Neutrophil (primary cell): ENCODE data around the gene MCEE.
A peak's percentile ranks its signal among the peaks of the same experiment; 100 is the strongest.

Experiments used
- H3K27ac ChIP-seq: fragments of 200-600 bp; sonication (generic); 2 replicates; pipeline ENCODE4 v1.5.1; 2016; ENCODE audit warnings: mild to moderate bottlenecking, moderate library complexity
- H3K27me3 ChIP-seq: fragments of 200-600 bp; sonication (generic); 2 replicates; pipeline ENCODE4 v1.6.0; 2016; ENCODE audit warnings: mild to moderate bottlenecking
- H3K36me3 ChIP-seq: fragments of 200-600 bp; sonication (generic); 2 replicates; pipeline ENCODE4 v1.5.1; 2017
- H3K4me1 ChIP-seq, 2 experiments: fragments of 200-600 bp in 1 of 2; sonication (generic) in 1 of 2; 1 replicate in 1 of 2; 2 replicates in 1 of 2; pipeline versions ENCODE4 v1.5.1 to v1.6.1; 2013 to 2016; ENCODE audit warnings: low read depth in 1 of 2, low read length in 1 of 2, mild to moderate bottlenecking in 1 of 2, moderate library complexity in 1 of 2; ENCODE audit not compliant: control insufficient read depth in 1 of 2, insufficient read depth in 1 of 2
- H3K4me3 ChIP-seq, 2 experiments: fragments of 200-600 bp in 1 of 2; sonication (generic) in 1 of 2; 1 replicate in 1 of 2; 2 replicates in 1 of 2; pipeline ENCODE4 v1.5.1; 2013 to 2016; ENCODE audit warnings: low read depth in 1 of 2, low read length in 1 of 2, mild to moderate bottlenecking in 1 of 2, moderate library complexity in 1 of 2
- H3K9me3 ChIP-seq: fragments of 200-600 bp; sonication (generic); 2 replicates; pipeline ENCODE4 v1.5.1; 2016
- TF ChIP-seq, protein P1 (sequence below): fragments of 200-600 bp; sonication (generic); IDR thresholded peaks from 2 replicates; pipeline ENCODE4 v1.5.1; 2016; ENCODE audit warnings: antibody characterized with exemption

MCEE gene

DNA sequence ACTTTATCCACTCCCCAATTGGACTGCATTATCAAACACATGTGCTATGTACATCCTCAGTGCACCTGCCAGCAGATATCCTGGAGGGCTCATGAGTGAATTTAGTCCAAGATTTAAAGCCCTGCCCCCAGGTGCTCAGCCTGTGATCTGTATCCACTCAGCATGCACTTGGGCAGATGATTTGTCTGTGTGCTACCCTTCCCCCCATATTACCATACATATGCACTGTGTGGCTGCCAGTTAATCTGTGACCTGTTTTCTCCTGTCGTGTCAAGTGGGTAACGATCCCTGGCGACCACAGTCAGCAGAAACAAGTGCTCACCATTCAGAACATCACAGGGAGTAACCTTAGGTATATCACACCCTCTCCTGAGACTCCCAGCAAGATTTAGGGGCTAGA is 51.4 kb downstream of the MCEE start:
- Histone ChIP-seq H3K4me1 (peaks cover 46% of the 10 kb centered on the region in 2 experiments), H3K27me3 (no peaks in the 10 kb centered on the region), H3K36me3 (peaks cover 79% of the 10 kb centered on the region), H3K4me3 (no peak overlapping the region), H3K9me3 (no peaks in the 10 kb centered on the region), H3K27ac (peak overlapping the region; percentile 86)
- TF ChIP-seq, protein P1, sequence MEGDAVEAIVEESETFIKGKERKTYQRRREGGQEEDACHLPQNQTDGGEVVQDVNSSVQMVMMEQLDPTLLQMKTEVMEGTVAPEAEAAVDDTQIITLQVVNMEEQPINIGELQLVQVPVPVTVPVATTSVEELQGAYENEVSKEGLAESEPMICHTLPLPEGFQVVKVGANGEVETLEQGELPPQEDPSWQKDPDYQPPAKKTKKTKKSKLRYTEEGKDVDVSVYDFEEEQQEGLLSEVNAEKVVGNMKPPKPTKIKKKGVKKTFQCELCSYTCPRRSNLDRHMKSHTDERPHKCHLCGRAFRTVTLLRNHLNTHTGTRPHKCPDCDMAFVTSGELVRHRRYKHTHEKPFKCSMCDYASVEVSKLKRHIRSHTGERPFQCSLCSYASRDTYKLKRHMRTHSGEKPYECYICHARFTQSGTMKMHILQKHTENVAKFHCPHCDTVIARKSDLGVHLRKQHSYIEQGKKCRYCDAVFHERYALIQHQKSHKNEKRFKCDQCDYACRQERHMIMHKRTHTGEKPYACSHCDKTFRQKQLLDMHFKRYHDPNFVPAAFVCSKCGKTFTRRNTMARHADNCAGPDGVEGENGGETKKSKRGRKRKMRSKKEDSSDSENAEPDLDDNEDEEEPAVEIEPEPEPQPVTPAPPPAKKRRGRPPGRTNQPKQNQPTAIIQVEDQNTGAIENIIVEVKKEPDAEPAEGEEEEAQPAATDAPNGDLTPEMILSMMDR = no peak

DNA sequence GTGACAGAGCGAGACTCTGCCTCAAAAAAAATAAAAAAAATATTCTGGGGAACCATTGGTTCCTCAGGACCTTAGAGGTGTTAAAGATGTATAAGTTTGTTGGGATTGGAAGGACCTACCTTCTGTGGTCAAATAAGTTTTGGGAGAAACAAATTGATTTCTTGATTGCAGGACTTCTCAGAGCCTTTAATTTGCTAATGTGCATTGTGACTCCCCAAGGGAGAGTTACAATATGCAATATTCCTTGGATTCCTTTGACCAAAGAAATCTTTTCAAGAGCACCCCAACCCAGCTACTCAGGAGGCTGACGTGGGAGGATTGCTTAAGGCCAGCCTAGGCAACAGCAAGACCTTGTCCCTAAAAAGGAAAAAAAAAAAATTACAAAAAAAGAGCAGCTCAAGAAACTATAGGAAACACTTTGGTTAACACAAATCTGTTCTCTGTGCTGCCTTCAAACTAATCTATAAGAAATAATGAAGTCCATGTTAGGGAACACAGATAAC is 55.1 kb downstream of the MCEE start:
- Histone ChIP-seq H3K36me3 (peaks cover 84% of the 10 kb centered on the region), H3K27ac (peak overlapping the region; percentile 100), H3K4me3 (no peak overlapping the region), H3K4me1 (peaks cover 79 to 82% of the 10 kb centered on the region in 2 experiments), H3K9me3 (no peaks in the 10 kb centered on the region), H3K27me3 (no peaks in the 10 kb centered on the region)
- TF ChIP-seq, protein P1 = no peak

DNA sequence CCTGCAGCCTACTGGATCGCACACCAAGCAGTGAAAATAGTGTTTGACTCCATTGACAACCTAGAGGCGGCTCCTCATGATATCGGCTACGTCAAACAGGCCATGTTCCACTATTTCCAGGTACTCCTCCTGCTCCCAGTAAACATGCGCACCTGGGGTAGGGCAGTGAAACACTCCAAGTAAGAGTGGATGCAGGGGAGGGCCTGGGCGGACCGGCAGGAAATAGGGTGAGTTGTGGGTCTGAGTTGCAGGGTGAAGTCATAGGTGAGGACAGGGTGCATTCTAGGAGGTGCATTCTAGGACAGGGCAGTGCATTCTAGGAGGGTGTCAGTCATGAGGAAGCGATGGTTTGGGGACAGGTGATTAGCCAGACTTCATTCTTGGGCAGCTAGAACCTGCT is 56.6 kb downstream of the MCEE start:
- peak overlapping the region; percentile 100 for H3K27ac ChIP-seq
- peaks cover 89 to 96% of the 10 kb centered on the region in 2 experiments for H3K4me1 ChIP-seq

DNA sequence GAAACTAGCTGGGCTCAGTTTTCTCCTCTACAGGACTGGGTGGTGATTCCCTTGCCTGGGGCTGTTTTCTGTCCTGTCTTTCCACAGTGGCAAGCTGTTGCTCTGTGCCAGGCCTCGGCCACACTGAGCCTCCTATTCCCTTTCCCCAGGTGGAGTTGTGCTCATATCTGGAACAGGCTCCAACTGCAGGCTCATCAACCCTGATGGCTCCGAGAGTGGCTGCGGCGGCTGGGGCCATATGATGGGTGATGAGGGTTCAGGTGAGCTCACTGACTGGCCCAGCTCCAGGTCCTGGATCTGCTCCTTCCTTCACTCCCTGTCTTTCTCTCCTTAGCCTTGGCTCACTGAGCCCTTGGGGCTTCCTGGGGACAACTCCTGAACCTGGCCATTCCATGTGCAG is 57.5 kb downstream of the MCEE start:
- H3K27ac ChIP-seq = peak overlapping the region; percentile 100
- TF ChIP-seq, protein P1 = no peak
- peaks cover 59% of the 10 kb centered on the region for H3K36me3 ChIP-seq
- no peaks in the 10 kb centered on the region for H3K27me3 ChIP-seq
- peak overlapping the region; percentile 94 to 95 for H3K4me3 ChIP-seq
- H3K9me3 ChIP-seq = no peaks in the 10 kb centered on the region
- peaks cover 88 to 93% of the 10 kb centered on the region in 2 experiments for H3K4me1 ChIP-seq

More for the DNA sequence above, 56.6 kb downstream of the MCEE start:
- Histone ChIP-seq H3K4me3 (peak overlapping the region in 1 of 2 experiments; percentile 94), H3K9me3 (no peaks in the 10 kb centered on the region), H3K27me3 (no peaks in the 10 kb centered on the region), H3K36me3 (peaks cover 69% of the 10 kb centered on the region)
- TF ChIP-seq, protein P1 = no peak

DNA sequence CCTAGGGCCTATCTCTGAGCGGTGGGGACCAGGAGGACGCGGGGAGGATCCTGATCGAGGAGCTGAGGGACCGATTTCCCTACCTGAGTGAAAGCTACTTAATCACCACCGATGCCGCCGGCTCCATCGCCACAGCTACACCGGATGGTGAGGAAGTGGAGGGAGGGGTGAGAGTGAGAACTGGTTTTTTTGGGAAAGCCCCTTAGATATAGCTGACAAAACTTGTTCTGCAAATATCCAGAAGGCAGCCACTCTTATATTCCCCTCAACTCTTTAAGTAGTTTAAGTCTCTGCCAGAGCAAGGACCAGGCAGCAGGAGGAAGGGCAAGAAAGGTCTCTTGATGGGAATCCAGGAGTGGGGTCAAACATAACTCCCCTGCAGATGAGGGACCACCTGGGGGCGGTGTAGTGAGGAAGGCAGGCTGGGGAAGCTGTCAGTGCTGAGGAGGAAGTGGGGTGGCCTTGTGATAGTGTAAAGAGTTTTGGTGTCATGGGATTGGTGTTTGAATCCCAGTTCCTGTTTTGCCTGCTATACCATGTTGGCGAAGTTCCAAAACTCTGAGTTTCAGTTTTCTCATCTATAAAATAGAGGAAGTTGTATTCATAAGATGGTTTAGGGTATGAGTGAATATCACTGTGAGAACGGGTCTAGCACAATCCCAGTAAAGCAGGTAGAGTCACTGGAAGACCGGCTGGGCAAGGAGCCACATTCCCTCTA is 58.2 kb downstream of the MCEE start:
- Histone ChIP-seq H3K4me1 (peaks cover 88 to 93% of the 10 kb centered on the region in 2 experiments), H3K27ac (peak overlapping the region; percentile 100), H3K4me3 (peak overlapping the region; percentile 94 to 95), H3K9me3 (no peaks in the 10 kb centered on the region), H3K27me3 (no peaks in the 10 kb centered on the region), H3K36me3 (peaks cover 54% of the 10 kb centered on the region)
- TF ChIP-seq, protein P1 = peak; percentile 50
